ENCODE data around the gene CHAC1. TPM values are rescaled to one million over a fixed set of nuclear protein-coding genes. Genes with fewer than 3 reads are reported as not detected.

CHAC1 gene
- total and polyA plus RNA-seq, 8 donors, result 0.78 to 5.8 (median 1.2) TPM

GRCh38 chr15:40944510-40945296 lies 8.6 kb upstream of the CHAC1 start:
- Histone ChIP-seq H3K36me3 (no peaks in the 10 kb centered on the region), H3K27me3 (no peaks in the 10 kb centered on the region), H3K4me1 (peaks cover 16 to 33% of the 10 kb centered on the region in 2 donors), H3K27ac (no peak overlapping the region), H3K4me3 (no peak overlapping the region), H3K9me3 (no peaks in the 10 kb centered on the region)
- intact Hi-C loops (cut with DNase I), result loop anchor here in 1 of 2 donors (5.0 kb wide), 1 partner anchor 68 kb away; no protein-coding TSS in a partner anchor
- no peak for DNase-seq
- no peak for ATAC-seq
- no peak for TF ChIP-seq CTCF (IDR thresholded peaks at IDR 0.05)

GRCh38 chr15:40948706-40949473 lies 4.4 kb upstream of the CHAC1 start:
- no peak overlapping the region for H3K4me3 ChIP-seq
- DNase-seq (no peak), ATAC-seq (no peak)
- intact Hi-C loops (cut with DNase I), result no loop called here
- H3K4me1 ChIP-seq, result peaks cover under 1 to 16% of the 10 kb centered on the region in 2 donors
- no peak for TF ChIP-seq CTCF (IDR thresholded peaks at IDR 0.05)
- no peaks in the 10 kb centered on the region for H3K27me3 ChIP-seq
- H3K36me3 ChIP-seq, result no peaks in the 10 kb centered on the region
- H3K27ac ChIP-seq, result peak overlapping the region in 1 of 2 donors; percentile 28
- no peaks in the 10 kb centered on the region for H3K9me3 ChIP-seq

GRCh38 chr15:40949756-40950207 lies 3.5 kb upstream of the CHAC1 start:
- peak overlapping the region; percentile 3 to 28 for H3K27ac ChIP-seq
- intact Hi-C loops (cut with DNase I), result no loop called here
- TF ChIP-seq CTCF (IDR thresholded peaks at IDR 0.05), result no peak
- no peaks in the 10 kb centered on the region for H3K27me3 ChIP-seq
- no peak overlapping the region for H3K4me3 ChIP-seq
- H3K36me3 ChIP-seq, result no peaks in the 10 kb centered on the region
- ATAC-seq (peak; percentile 36), DNase-seq (no peak)
- no peaks in the 10 kb centered on the region for H3K9me3 ChIP-seq
- peaks cover 3 to 24% of the 10 kb centered on the region in 2 donors for H3K4me1 ChIP-seq

- H3K27ac ChIP-seq, result no peak overlapping the region
- no peak for TF ChIP-seq CTCF (IDR thresholded peaks at IDR 0.05)
- peaks cover 3 to 29% of the 10 kb centered on the region in 2 donors for H3K4me1 ChIP-seq
- H3K36me3 ChIP-seq, result peaks cover 0 to 3% of the 10 kb centered on the region in 2 donors
- H3K27me3 ChIP-seq, result no peaks in the 10 kb centered on the region
- DNase-seq, result no peak
- ATAC-seq, result no peak
- intact Hi-C loops (cut with DNase I), result no loop called here
- no peak overlapping the region for H3K4me3 ChIP-seq
- no peaks in the 10 kb centered on the region for H3K9me3 ChIP-seq
Measured at GRCh38 chr15:40951764-40952163, 1.5 kb upstream of the CHAC1 start.

Measured in left lung (tissue), 10 donors.